ENCODE measurements around the gene ERVW-1. TPM values are rescaled to one million over a fixed set of nuclear protein-coding genes. Genes with fewer than 3 reads are reported as not detected.

Gene ERVW-1
- polyA plus RNA-seq, 1 donor (not counting 4 experiments of a cell fraction or from before 2014, with no cell fraction given) = not detected

- Histone ChIP-seq H4K20me1 (ENCODE audit: control insufficient read depth, extremely low read depth, insufficient read depth, low read length) (no peaks in the 10 kb centered on the region), H2AFZ (ENCODE audit: control insufficient read depth, low read length) (no peak overlapping the region), H3K4me3 (ENCODE audit: control insufficient read depth in 2 of 3, extremely low read depth in 1 of 3, insufficient read depth in 2 of 3, low read depth in 1 of 3, low read length in 3 of 3) (no peak overlapping the region), H3K27ac (ENCODE audit: control insufficient read depth, insufficient read depth, low read length) (no peak overlapping the region), H3K4me1 (ENCODE audit: control insufficient read depth, extremely low read depth, insufficient read depth, low read length) (peaks cover 13% of the 10 kb centered on the region), H3K4me2 (ENCODE audit: control insufficient read depth, extremely low read depth, insufficient read depth, low read depth, low read length) (no peak overlapping the region), H3K9me3 (ENCODE audit: control insufficient read depth, low read depth, low read length) (no peaks in the 10 kb centered on the region), H3K36me3 (ENCODE audit: control insufficient read depth in 2 of 2, extremely low read depth in 1 of 2, insufficient read depth in 2 of 2, low read length in 2 of 2) (peaks cover 3 to 11% of the 10 kb centered on the region in 2 experiments), H3K9ac (ENCODE audit: control insufficient read depth, extremely low read depth, insufficient read depth, low read length) (no peak overlapping the region), H3K9me1 (ENCODE audit: control insufficient read depth, extremely low read depth, insufficient read depth, low read length) (no peaks in the 10 kb centered on the region), H3K27me3 (ENCODE audit: control insufficient read depth, extremely low read depth, insufficient read depth, low read length) (no peaks in the 10 kb centered on the region), H3K79me2 (ENCODE audit: control insufficient read depth, insufficient read depth, low read length) (no peaks in the 10 kb centered on the region)
- DNase-seq (ENCODE audit: low read depth, low spot score) = no peak
- TF ChIP-seq CTCF (optimal IDR thresholded peaks at IDR 0.05 in 1 of 3, IDR thresholded peaks at IDR 0.05 in 1 of 3, conservative IDR thresholded peaks at IDR 0.05 in 1 of 3; ENCODE audit: extremely low read depth in 1 of 3, insufficient read depth in 2 of 3, low read length in 3 of 3) = no peak
- TF ChIP-seq EZH2 (IDR thresholded peaks at IDR 0.05; ENCODE audit: low read length) = no peak
- no peak for FAIRE-seq
- dilution Hi-C loops (cut with MboI; ENCODE audit: extremely low pct_ligation_motif_present, low sequenced_read_pairs) = no loop called here
Measured at GRCh38 chr7:92460109-92460508, 17.6 kb downstream of the ERVW-1 start.

GRCh38 chr7:92456236-92456635, 21.5 kb downstream of the ERVW-1 start:
- peaks cover 15 to 18% of the 10 kb centered on the region in 2 experiments for H3K36me3 ChIP-seq (ENCODE audit: control insufficient read depth in 2 of 2, extremely low read depth in 1 of 2, insufficient read depth in 2 of 2, low read length in 2 of 2)
- no peak for FAIRE-seq

More at GRCh38 chr7:92456236-92456635, 21.5 kb downstream of the ERVW-1 start:
- DNase-seq (ENCODE audit: low read depth, low spot score) = no peak
- peaks cover 5% of the 10 kb centered on the region for H3K4me1 ChIP-seq (ENCODE audit: control insufficient read depth, extremely low read depth, insufficient read depth, low read length)
- H3K9me1 ChIP-seq (ENCODE audit: control insufficient read depth, extremely low read depth, insufficient read depth, low read length) = no peaks in the 10 kb centered on the region
- H4K20me1 ChIP-seq (ENCODE audit: control insufficient read depth, extremely low read depth, insufficient read depth, low read length) = no peaks in the 10 kb centered on the region
- H3K27me3 ChIP-seq (ENCODE audit: control insufficient read depth, extremely low read depth, insufficient read depth, low read length) = no peaks in the 10 kb centered on the region
- no peaks in the 10 kb centered on the region for H3K79me2 ChIP-seq (ENCODE audit: control insufficient read depth, insufficient read depth, low read length)
- no peak overlapping the region for H3K27ac ChIP-seq (ENCODE audit: control insufficient read depth, insufficient read depth, low read length)
- H3K9ac ChIP-seq (ENCODE audit: control insufficient read depth, extremely low read depth, insufficient read depth, low read length) = no peak overlapping the region
- dilution Hi-C loops (cut with MboI; ENCODE audit: extremely low pct_ligation_motif_present, low sequenced_read_pairs) = no loop called here
- no peak overlapping the region for H2AFZ ChIP-seq (ENCODE audit: control insufficient read depth, low read length)
- H3K9me3 ChIP-seq (ENCODE audit: control insufficient read depth, low read depth, low read length) = no peaks in the 10 kb centered on the region
- no peak overlapping the region for H3K4me3 ChIP-seq (ENCODE audit: control insufficient read depth in 2 of 3, extremely low read depth in 1 of 3, insufficient read depth in 2 of 3, low read depth in 1 of 3, low read length in 3 of 3)
- TF ChIP-seq EZH2 (IDR thresholded peaks at IDR 0.05; ENCODE audit: low read length) (no peak), CTCF (optimal IDR thresholded peaks at IDR 0.05 in 1 of 3, IDR thresholded peaks at IDR 0.05 in 1 of 3, conservative IDR thresholded peaks at IDR 0.05 in 1 of 3; ENCODE audit: extremely low read depth in 1 of 3, insufficient read depth in 2 of 3, low read length in 3 of 3) (no peak)
- no peak overlapping the region for H3K4me2 ChIP-seq (ENCODE audit: control insufficient read depth, extremely low read depth, insufficient read depth, low read depth, low read length)

Data from keratinocyte (primary cell).